Measurements from ENCODE around the gene VPS36.
"Not testable (repeated sequence)": the region's sequence is repeated elsewhere in the genome, so short reads cannot be mapped to it uniquely, and the experiment has no call there.

The VPS36 gene

DNA sequence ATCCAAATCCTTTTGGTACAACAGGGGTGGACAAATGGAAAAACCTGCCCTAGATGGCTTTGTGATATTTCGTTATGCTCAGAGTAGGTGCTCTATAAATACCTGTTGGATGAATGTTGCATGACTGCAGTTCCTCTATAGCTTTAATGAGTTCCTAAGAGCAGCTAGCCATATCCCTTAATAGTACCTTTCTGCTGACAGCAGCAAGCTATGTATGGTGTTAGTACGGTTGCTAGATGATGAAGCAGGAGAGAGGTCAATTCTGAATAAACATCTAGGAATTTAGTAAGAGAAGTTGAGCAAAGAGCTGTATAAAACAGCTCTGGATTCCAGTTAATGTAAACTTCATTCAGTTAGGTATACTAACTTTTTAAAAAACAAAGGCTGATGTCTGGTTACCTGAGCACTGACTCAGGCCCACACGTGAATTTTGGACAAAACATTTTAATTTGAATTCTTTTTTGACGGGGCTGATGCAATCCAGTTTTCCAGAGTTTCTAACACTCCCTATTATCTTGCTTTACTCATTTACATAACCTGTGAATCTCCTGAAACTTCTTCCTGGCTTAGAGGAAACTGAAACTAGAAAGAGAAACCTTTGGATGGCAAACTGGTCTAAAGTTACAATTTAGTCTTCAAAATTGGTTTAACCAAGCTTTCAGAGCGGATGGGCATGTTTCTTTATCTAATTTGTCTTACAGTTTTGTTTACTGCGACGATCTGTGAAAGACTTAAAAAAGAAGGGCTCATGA, 30.4 kb upstream of the VPS36 start:
- POLR2A ChIA-PET; CTCF ChIA-PET; DNase-seq; H3K4me3 ChIP-seq (ENCODE audit: control insufficient read depth in 1 of 7, extremely low read depth in 1 of 7, insufficient read depth in 4 of 7, low read depth in 2 of 7, low read length in 6 of 7); H3K9me3 ChIP-seq (ENCODE audit: control extremely low read depth in 1 of 5, control insufficient read depth in 4 of 5, insufficient read depth in 2 of 5, low read depth in 1 of 5, low read length in 4 of 5); H3K27me3 ChIP-seq (replicated peaks in 2 of 5; ENCODE audit: control insufficient read depth in 4 of 5, insufficient read depth in 5 of 5, low read length in 4 of 5); H3K27ac ChIP-seq (ENCODE audit: insufficient read depth in 1 of 2, low read depth in 1 of 2, low read length in 2 of 2, poor library complexity in 1 of 2, severe bottlenecking in 2 of 2); H3K4me1 ChIP-seq (ENCODE audit: control extremely low read depth in 1 of 4, control insufficient read depth in 4 of 4, insufficient read depth in 4 of 4, low read length in 3 of 4): not testable (repeated sequence)
- 100% methylated on average over 3 of the region's 7 CpGs for WGBS (ENCODE audit: insufficient coverage)
- peaks cover 0 to 10% (median 6%) of the 10 kb centered on the region in 4 experiments for H3K36me3 ChIP-seq (ENCODE audit: control insufficient read depth in 4 of 4, insufficient read depth in 4 of 4, low read length in 3 of 4)

DNA sequence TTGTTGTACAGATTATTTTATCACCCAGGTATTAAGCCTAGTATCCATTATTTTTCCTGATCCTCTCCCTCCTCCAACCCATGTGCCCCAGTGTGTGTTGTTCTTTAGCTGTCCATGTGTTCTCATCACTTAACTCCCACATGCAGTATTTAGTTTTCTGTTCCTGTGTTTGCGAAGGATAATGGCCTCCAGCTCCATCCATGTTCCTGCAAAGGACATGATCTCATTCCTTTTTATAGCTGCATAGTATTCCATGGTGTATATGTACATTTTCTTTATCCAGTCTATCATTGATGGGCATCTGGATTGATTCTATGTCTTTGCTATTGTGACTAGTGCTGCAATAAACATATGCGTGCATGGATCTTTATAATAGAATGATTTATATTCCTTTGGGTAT, 18.1 kb upstream of the VPS36 start:
- CTCF ChIA-PET; DNase-seq; H3K4me1 ChIP-seq (ENCODE audit: control extremely low read depth in 1 of 4, control insufficient read depth in 4 of 4, insufficient read depth in 4 of 4, low read length in 3 of 4); H3K4me3 ChIP-seq (ENCODE audit: control insufficient read depth in 1 of 7, extremely low read depth in 1 of 7, insufficient read depth in 4 of 7, low read depth in 2 of 7, low read length in 6 of 7); H3K9me3 ChIP-seq (ENCODE audit: control extremely low read depth in 1 of 5, control insufficient read depth in 4 of 5, insufficient read depth in 2 of 5, low read depth in 1 of 5, low read length in 4 of 5); H3K27ac ChIP-seq (ENCODE audit: insufficient read depth in 1 of 2, low read depth in 1 of 2, low read length in 2 of 2, poor library complexity in 1 of 2, severe bottlenecking in 2 of 2); POLR2A ChIA-PET; H3K27me3 ChIP-seq (replicated peaks in 2 of 5; ENCODE audit: control insufficient read depth in 4 of 5, insufficient read depth in 5 of 5, low read length in 4 of 5): not testable (repeated sequence)
- peaks cover 26 to 69% (median 41%) of the 10 kb centered on the region in 4 experiments for H3K36me3 ChIP-seq (ENCODE audit: control insufficient read depth in 4 of 4, insufficient read depth in 4 of 4, low read length in 3 of 4)
- whole genome bisulfite sequencing (ENCODE audit: insufficient coverage), result no CpG with 5 or more reads among the region's 2 CpGs

DNA sequence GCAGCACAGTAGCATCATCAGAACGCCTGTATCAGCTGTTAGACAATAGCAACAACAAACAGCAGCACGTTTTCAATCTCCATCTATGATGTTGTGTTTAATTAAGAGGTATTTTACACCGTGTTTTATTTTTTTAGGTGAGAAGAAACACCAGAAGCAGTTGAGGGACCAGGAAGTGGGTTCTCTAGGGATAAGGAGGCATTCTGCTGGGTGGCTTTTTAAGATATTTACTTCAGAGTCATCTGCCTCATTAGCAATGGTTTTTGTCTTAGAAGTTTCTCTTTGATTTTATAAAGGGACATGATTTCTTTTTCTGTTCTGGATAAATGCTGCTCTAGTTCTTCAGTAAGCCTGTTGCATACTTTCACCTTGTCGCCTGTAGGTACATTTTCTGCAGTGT, 13.1 kb upstream of the VPS36 start:
- Histone ChIP-seq H3K4me1 (ENCODE audit: control extremely low read depth in 1 of 4, control insufficient read depth in 4 of 4, insufficient read depth in 4 of 4, low read length in 3 of 4) (peaks cover 0 to 9% (median 0%) of the 10 kb centered on the region in 4 experiments), H3K4me3 (ENCODE audit: control insufficient read depth in 1 of 7, extremely low read depth in 1 of 7, insufficient read depth in 4 of 7, low read depth in 2 of 7, low read length in 6 of 7) (no peak overlapping the region), H3K36me3 (ENCODE audit: control insufficient read depth in 4 of 4, insufficient read depth in 4 of 4, low read length in 3 of 4) (peaks cover 24 to 75% (median 56%) of the 10 kb centered on the region in 4 experiments), H3K27ac (ENCODE audit: insufficient read depth in 1 of 2, low read depth in 1 of 2, low read length in 2 of 2, poor library complexity in 1 of 2, severe bottlenecking in 2 of 2) (no peak overlapping the region), H3K9me3 (ENCODE audit: control extremely low read depth in 1 of 5, control insufficient read depth in 4 of 5, insufficient read depth in 2 of 5, low read depth in 1 of 5, low read length in 4 of 5) (no peaks in the 10 kb centered on the region), H3K27me3 (replicated peaks in 2 of 5; ENCODE audit: control insufficient read depth in 4 of 5, insufficient read depth in 5 of 5, low read length in 4 of 5) (no peaks in the 10 kb centered on the region)
- WGBS (ENCODE audit: insufficient coverage), result no CpG with 5 or more reads among the region's 4 CpGs
- DNase-seq, result no peak
- POLR2A ChIA-PET, result no interaction called here
- CTCF ChIA-PET, result no interaction called here

GRCh38 chr13:52461265-52461664, 10.8 kb upstream of the VPS36 start:
- peaks cover 18 to 68% (median 43%) of the 10 kb centered on the region in 4 experiments for H3K36me3 ChIP-seq (ENCODE audit: control insufficient read depth in 4 of 4, insufficient read depth in 4 of 4, low read length in 3 of 4)
- H3K27me3 ChIP-seq (replicated peaks in 2 of 5; ENCODE audit: control insufficient read depth in 4 of 5, insufficient read depth in 5 of 5, low read length in 4 of 5), result no peaks in the 10 kb centered on the region
- H3K4me1 ChIP-seq (ENCODE audit: control extremely low read depth in 1 of 4, control insufficient read depth in 4 of 4, insufficient read depth in 4 of 4, low read length in 3 of 4), result peaks cover 4 to 20% (median 12%) of the 10 kb centered on the region in 4 experiments
- H3K9me3 ChIP-seq (ENCODE audit: control extremely low read depth in 1 of 5, control insufficient read depth in 4 of 5, insufficient read depth in 2 of 5, low read depth in 1 of 5, low read length in 4 of 5), result no peaks in the 10 kb centered on the region
- DNase-seq, result no peak
- ChIA-PET POLR2A (no interaction called here), CTCF (interaction anchor here (1.2 kb wide), 1 partner anchor 12 kb away, joined by 3 read pairs; no protein-coding TSS in a partner anchor)
- H3K4me3 ChIP-seq (ENCODE audit: control insufficient read depth in 1 of 7, extremely low read depth in 1 of 7, insufficient read depth in 4 of 7, low read depth in 2 of 7, low read length in 6 of 7), result no peak overlapping the region
- peak overlapping the region; percentile 3 to 14 for H3K27ac ChIP-seq (ENCODE audit: insufficient read depth in 1 of 2, low read depth in 1 of 2, low read length in 2 of 2, poor library complexity in 1 of 2, severe bottlenecking in 2 of 2)
- WGBS (ENCODE audit: insufficient coverage), result 91% methylated on average over 3 of the region's 3 CpGs

- CTCF ChIA-PET, result interaction anchor here (0.7 kb wide), 1 partner anchor 10 kb away, joined by 3 read pairs; no protein-coding TSS in a partner anchor
- Histone ChIP-seq H3K36me3 (ENCODE audit: control insufficient read depth in 4 of 4, insufficient read depth in 4 of 4, low read length in 3 of 4) (peaks cover 16 to 61% (median 32%) of the 10 kb centered on the region in 4 experiments), H3K4me3 (ENCODE audit: control insufficient read depth in 1 of 7, extremely low read depth in 1 of 7, insufficient read depth in 4 of 7, low read depth in 2 of 7, low read length in 6 of 7) (no peak overlapping the region), H3K4me1 (ENCODE audit: control extremely low read depth in 1 of 4, control insufficient read depth in 4 of 4, insufficient read depth in 4 of 4, low read length in 3 of 4) (peaks cover 8 to 26% (median 15%) of the 10 kb centered on the region in 4 experiments), H3K27ac (ENCODE audit: insufficient read depth in 1 of 2, low read depth in 1 of 2, low read length in 2 of 2, poor library complexity in 1 of 2, severe bottlenecking in 2 of 2) (peak overlapping the region in 1 of 2 experiments; percentile 14), H3K9me3 (ENCODE audit: control extremely low read depth in 1 of 5, control insufficient read depth in 4 of 5, insufficient read depth in 2 of 5, low read depth in 1 of 5, low read length in 4 of 5) (no peaks in the 10 kb centered on the region), H3K27me3 (replicated peaks in 2 of 5; ENCODE audit: control insufficient read depth in 4 of 5, insufficient read depth in 5 of 5, low read length in 4 of 5) (no peaks in the 10 kb centered on the region)
- DNase-seq, result peak in 1 of 3 donors; percentile 4
- WGBS (ENCODE audit: insufficient coverage), result 100% methylated on average over 1 of the region's 6 CpGs
- POLR2A ChIA-PET, result no interaction called here
Observed at GRCh38 chr13:52459668-52460067, 9.2 kb upstream of the VPS36 start.

- peak overlapping the region; percentile 90 to 94 for H3K27ac ChIP-seq (ENCODE audit: insufficient read depth in 1 of 2, low read depth in 1 of 2, low read length in 2 of 2, poor library complexity in 1 of 2, severe bottlenecking in 2 of 2)
- H3K4me1 ChIP-seq (ENCODE audit: control extremely low read depth in 1 of 4, control insufficient read depth in 4 of 4, insufficient read depth in 4 of 4, low read length in 3 of 4), result peaks cover 19 to 37% (median 28%) of the 10 kb centered on the region in 4 experiments
- DNase-seq, result peak; percentile 85 to 94 (median 92)
- peaks cover 0 to 27% (median 5%) of the 10 kb centered on the region in 4 experiments for H3K36me3 ChIP-seq (ENCODE audit: control insufficient read depth in 4 of 4, insufficient read depth in 4 of 4, low read length in 3 of 4)
- ChIA-PET CTCF (no interaction called here), POLR2A (no interaction called here)
- no peaks in the 10 kb centered on the region for H3K9me3 ChIP-seq (ENCODE audit: control extremely low read depth in 1 of 5, control insufficient read depth in 4 of 5, insufficient read depth in 2 of 5, low read depth in 1 of 5, low read length in 4 of 5)
- H3K4me3 ChIP-seq (ENCODE audit: control insufficient read depth in 1 of 7, extremely low read depth in 1 of 7, insufficient read depth in 4 of 7, low read depth in 2 of 7, low read length in 6 of 7), result peak overlapping the region; percentile 83 to 99 (median 93)
- 0% methylated on average over 25 of the region's 37 CpGs for WGBS (ENCODE audit: insufficient coverage)
- no peaks in the 10 kb centered on the region for H3K27me3 ChIP-seq (replicated peaks in 2 of 5; ENCODE audit: control insufficient read depth in 4 of 5, insufficient read depth in 5 of 5, low read length in 4 of 5)
Observed at GRCh38 chr13:52455677-52456041, 5.2 kb upstream of the VPS36 start.

DNA sequence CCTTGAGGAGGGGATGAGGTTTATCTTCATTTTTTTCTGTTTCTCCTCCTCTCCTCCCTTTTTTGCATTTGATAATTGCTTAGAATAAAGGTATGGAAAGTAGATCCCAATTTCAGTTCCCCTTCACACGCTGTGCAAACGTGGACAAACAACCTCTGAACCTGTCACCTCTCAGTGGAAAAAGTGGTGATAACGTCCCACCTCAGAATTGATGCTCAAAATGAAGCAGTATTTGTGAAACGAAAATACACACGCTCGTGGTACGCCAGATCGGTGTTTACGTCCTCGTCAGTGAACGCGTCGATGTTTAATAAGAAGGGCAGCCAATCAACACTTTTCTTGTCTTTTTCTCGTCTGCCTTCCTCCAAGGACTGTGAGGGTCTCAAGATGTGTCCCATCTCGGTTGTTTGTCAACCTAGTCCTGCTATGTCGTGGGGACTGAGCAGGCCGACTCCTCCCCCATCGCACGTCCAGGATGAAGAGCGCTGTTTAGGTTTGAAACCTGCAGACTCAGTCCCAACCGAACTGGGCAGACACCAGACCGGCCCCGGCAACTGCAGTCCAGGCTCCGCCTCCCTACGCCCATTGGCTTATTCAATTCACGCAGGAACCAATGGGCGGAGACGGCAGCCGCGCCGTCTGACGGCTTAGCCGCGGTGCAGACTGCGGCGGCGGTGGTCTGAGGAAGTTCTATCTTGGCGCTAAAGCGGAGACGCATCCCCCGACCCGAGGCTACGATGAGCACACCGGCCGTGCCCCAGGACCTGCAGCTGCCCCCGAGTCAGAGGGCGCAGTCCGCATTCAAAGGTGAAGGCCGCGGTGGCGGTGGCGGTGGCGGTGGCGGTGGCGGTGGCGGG, 4.6 kb upstream of the VPS36 start, which contains the start of gene CKAP2:
Gene CKAP2 (plus strand): TSS at position 659 of the 857 bp plus-strand sequence. CDS start 79 bp downstream, at position 738.
- H3K9me3 ChIP-seq (ENCODE audit: control extremely low read depth in 1 of 5, control insufficient read depth in 4 of 5, insufficient read depth in 2 of 5, low read depth in 1 of 5, low read length in 4 of 5), result no peaks in the 10 kb centered on the region
- CTCF ChIA-PET, result no interaction called here
- peak; percentile 96 to 99 (median 99) for DNase-seq
- peaks cover 19 to 37% (median 28%) of the 10 kb centered on the region in 4 experiments for H3K4me1 ChIP-seq (ENCODE audit: control extremely low read depth in 1 of 4, control insufficient read depth in 4 of 4, insufficient read depth in 4 of 4, low read length in 3 of 4)
- H3K27ac ChIP-seq (ENCODE audit: insufficient read depth in 1 of 2, low read depth in 1 of 2, low read length in 2 of 2, poor library complexity in 1 of 2, severe bottlenecking in 2 of 2), result peak within 1 kb of the TSS; percentile 90 to 94
- peak within 1 kb of the TSS; percentile 83 to 99 (median 93) for H3K4me3 ChIP-seq (ENCODE audit: control insufficient read depth in 1 of 7, extremely low read depth in 1 of 7, insufficient read depth in 4 of 7, low read depth in 2 of 7, low read length in 6 of 7)
- WGBS (ENCODE audit: insufficient coverage), result 0% methylated on average over 49 of the region's 56 CpGs
- no peaks in the 10 kb centered on the region for H3K27me3 ChIP-seq (replicated peaks in 2 of 5; ENCODE audit: control insufficient read depth in 4 of 5, insufficient read depth in 5 of 5, low read length in 4 of 5)
- POLR2A ChIA-PET, result no interaction called here
- peaks cover 0 to 22% (median 5%) of the 10 kb centered on the region in 4 experiments for H3K36me3 ChIP-seq (ENCODE audit: control insufficient read depth in 4 of 4, insufficient read depth in 4 of 4, low read length in 3 of 4)
